AG04449 (cell line): ENCODE results near the gene TSPAN15.

Experiments
- CTCF ChIA-PET: fragments of 350-600 bp; formaldehyde crosslinking; extraction: SDS; loops from one replicate; lab custom pipeline; 2021; ENCODE audit warnings: antibody characterized with exemption; lab: Yijun Ruan, JAX
- POLR2A ChIA-PET: fragments of 400-600, 350-600 bp; formaldehyde crosslinking; extraction: SDS; loops from one replicate; lab custom pipeline; 2020; ENCODE audit warnings: antibody characterized with exemption, inconsistent platforms; lab: Yijun Ruan, JAX
- DNase-seq: peaks from one replicate; pipeline ENCODE4 v3.0.0-alpha.2; 2010; ENCODE audit warnings: low read depth, low spot score
- H3K4me3 ChIP-seq: 2 replicates; pipeline ENCODE4 v1.5.1; 2011; ENCODE audit warnings: low read depth, mild to moderate bottlenecking, control low read depth, low read length
- CTCF ChIP-seq: IDR thresholded peaks from one replicate; pipeline ENCODE4 v1.5.1; 2011; ENCODE audit warnings: mild to moderate bottlenecking, moderate library complexity, low read length, control low read depth, inconsistent platforms; ENCODE audit not compliant: insufficient read depth; ENCODE audit errors: missing control alignments

Gene TSPAN15

GRCh38 chr10:69494626-69495558, 43.6 kb downstream of the TSPAN15 start:
- no peak overlapping the region for H3K4me3 ChIP-seq
- TF ChIP-seq CTCF, result no peak
- ChIA-PET POLR2A (no interaction called here), CTCF (interaction anchor here (1.4 kb wide), 1 partner anchor 13 kb away, joined by 4 read pairs; no protein-coding TSS in a partner anchor)
- DNase-seq, result no peak

- no peak for DNase-seq
- CTCF ChIA-PET, result interaction anchor here (0.9 to 1.4 kb wide), 2 partner anchors 43 to 87 kb away, joined by 3 read pairs; no protein-coding TSS in a partner anchor
- no peak for TF ChIP-seq CTCF
- H3K4me3 ChIP-seq, result no peak overlapping the region
- POLR2A ChIA-PET, result no interaction called here
Measured at GRCh38 chr10:69495666-69496065, 44.4 kb downstream of the TSPAN15 start.

DNA sequence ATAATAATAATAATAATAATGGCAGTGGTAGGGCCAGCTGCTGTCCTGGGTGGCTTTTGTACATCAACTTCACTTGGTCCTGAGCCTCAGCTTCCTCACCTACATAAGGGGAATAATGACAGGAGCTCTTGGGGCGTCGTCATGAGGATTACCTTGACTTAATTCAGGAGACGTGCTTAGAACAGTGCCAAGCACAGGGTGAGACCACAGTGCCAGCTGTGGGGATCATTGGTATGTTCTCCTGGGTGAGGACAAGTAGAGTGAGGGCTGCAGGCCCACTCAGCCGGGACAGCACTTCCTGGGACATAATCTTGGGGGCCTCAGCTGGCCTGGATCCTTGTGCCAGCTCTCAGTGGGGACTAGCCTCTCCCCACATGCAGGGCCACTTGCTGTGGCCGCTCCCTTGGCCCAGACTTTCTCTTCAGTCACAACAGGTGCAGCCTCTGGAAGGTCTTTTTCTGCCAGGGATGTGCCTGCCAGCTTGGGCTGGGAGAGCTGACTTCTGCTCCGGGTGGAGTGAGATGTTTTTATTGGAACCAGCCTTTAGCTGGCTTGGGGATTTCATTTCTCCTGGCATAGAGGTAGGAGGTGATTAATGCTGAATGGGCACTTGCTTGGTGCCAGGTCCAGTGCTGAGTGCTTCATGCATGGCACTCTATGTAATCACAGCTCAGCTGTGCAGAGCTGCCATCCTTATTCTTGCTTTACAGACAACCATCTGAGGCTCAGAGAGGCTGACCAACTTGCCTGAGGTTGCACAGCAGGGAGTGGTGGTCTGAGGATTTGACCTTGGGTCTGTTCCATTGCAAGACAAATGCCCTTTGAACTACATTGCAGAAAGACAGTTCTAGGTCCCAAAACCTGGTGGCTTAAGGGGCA, 45.3 kb downstream of the TSPAN15 start:
- no peak for TF ChIP-seq CTCF
- DNase-seq, result no peak
- no peak overlapping the region for H3K4me3 ChIP-seq
- ChIA-PET CTCF (interaction anchor here (0.9 to 1.9 kb wide), 4 partner anchors 19 to 88 kb away, joined by 3 to 6 read pairs (median 4); no protein-coding TSS in a partner anchor), POLR2A (no interaction called here)

DNA sequence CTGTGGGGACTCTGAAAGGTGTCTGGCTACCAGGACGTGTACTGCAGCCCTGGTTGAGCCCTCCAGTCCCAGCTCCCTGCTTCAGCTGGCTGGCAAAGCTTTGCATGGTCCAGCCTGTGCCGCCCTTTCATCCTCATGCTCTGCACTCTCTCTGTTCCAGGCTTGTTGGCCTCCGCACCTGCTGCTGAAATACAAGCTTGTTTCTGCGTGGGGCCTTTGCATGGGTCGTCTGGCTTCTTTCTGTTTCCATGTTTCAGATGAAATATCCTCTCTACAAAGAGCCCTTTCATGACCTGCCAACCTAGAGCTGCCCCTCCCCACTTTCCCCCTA, 45.9 kb downstream of the TSPAN15 start:
- POLR2A ChIA-PET, result no interaction called here
- CTCF ChIA-PET, result interaction anchor here (1.0 to 1.9 kb wide), 4 partner anchors 18 to 69 kb away, joined by 3 to 6 read pairs (median 4); no protein-coding TSS in a partner anchor
- DNase-seq, result no peak
- no peak for TF ChIP-seq CTCF
- no peak overlapping the region for H3K4me3 ChIP-seq

DNA sequence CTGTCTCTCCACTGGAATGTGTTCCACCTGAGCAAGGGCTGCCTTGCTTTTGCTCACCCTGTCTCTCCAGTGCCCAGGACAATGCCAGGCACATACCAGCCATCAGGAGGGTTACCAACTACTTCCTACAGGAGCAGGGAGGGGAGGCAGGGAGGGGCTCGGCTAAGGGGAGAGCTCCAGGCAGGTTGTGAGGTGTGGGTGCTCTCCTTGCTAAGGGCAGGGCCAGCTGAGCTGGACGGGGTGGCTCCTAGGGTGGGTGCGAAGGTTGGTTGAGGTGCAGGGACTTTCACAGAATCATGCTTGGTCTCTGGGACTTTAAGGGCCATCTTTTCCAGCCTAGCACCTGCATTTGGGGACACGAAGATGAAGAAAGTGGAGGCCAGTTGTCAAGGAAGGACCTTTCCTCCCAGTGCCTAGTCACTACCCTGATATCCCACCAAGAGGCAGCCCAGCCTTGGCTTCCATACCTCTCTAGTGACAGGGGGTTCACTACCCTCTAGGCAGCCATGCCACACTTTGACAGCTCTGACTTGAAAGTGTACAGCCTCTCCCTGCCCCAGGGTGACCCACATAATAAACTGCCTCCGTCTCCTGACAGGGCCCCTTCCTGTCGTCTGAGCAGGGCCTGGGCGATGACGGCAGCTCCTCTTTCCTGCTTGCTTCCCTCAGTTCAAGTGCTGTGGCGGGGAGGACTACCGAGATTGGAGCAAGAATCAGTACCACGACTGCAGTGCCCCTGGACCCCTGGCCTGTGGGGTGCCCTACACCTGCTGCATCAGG, 46.5 kb downstream of the TSPAN15 start:
- TF ChIP-seq CTCF, result no peak
- POLR2A ChIA-PET, result no interaction called here
- no peak for DNase-seq
- no peak overlapping the region for H3K4me3 ChIP-seq
- CTCF ChIA-PET, result interaction anchor here (1.0 to 1.9 kb wide), 3 partner anchors 18 to 70 kb away, joined by 3 to 6 read pairs (median 4); no protein-coding TSS in a partner anchor
